B cell (primary cell): ENCODE results near the gene AGRN. TPM values are rescaled to one million over a fixed set of nuclear protein-coding genes. Genes with fewer than 3 reads are reported as not detected.
"Not testable (repeated sequence)": the region's sequence is repeated elsewhere in the genome, so short reads cannot be mapped to it uniquely, and the experiment has no call there.

Experiments used
- ATAC-seq: fragments of 200-7000 bp; cut with Tn5 transposase; one replicate; pipeline ENCODE4 v1.10.0; 2021; ENCODE audit warnings: low read depth, mild to moderate bottlenecking, moderate number of reproducible peaks, moderate library complexity
- CTCF ChIA-PET: fragments of 350-600 bp; sonication (Branson Sonifier 250); formaldehyde crosslinking; loops from one replicate; lab custom pipeline; 2021; ENCODE audit warnings: antibody characterized with exemption, inconsistent platforms; lab: Charles Lee
- POLR2A ChIA-PET: fragments of 350-600 bp; sonication (Branson Sonifier 250); formaldehyde crosslinking; loops from one replicate; lab custom pipeline; 2021; ENCODE audit warnings: antibody characterized with exemption; lab: Charles Lee
- DNase-seq: peaks from one replicate; pipeline ENCODE4 v3.0.0; 2013
- H2AFZ ChIP-seq: 2 replicates; pipeline ENCODE4 v1.6.1; 2012; ENCODE audit warnings: mild to moderate bottlenecking, low read depth, low read length; ENCODE audit not compliant: insufficient read depth, poor library complexity, severe bottlenecking
- H3K27ac ChIP-seq, 2 donors: 1 replicate in 1 of 2; 2 replicates in 1 of 2; pipeline ENCODE4 v1.5.1; 2012 to 2013; ENCODE audit warnings: low read length in 2 of 2, mild to moderate bottlenecking in 2 of 2, moderate library complexity in 1 of 2
- H3K27me3 ChIP-seq, 4 experiments: fragments of 200-600 bp in 1 of 4; sonication (generic) in 1 of 4; replicated peaks in 1 of 4; 1 replicate in 2 of 4; 2 replicates in 2 of 4; pipeline versions ENCODE4 v1.6.1 to v1.7.0; 2013 to 2016; ENCODE audit warnings: low read length in 3 of 4, mild to moderate bottlenecking in 2 of 4, mixed read lengths in 1 of 4, moderate library complexity in 1 of 4; ENCODE audit not compliant: insufficient read depth in 4 of 4, control insufficient read depth in 3 of 4; ENCODE audit errors: control extremely low read depth in 1 of 4
- H3K36me3 ChIP-seq, 2 experiments: replicated peaks in 1 of 2; 1 replicate in 1 of 2; 2 replicates in 1 of 2; pipeline versions ENCODE4 v1.6.1 to v1.7.1; 2013; ENCODE audit warnings: low read length in 1 of 2; ENCODE audit not compliant: insufficient read depth in 2 of 2, control insufficient read depth in 1 of 2; ENCODE audit errors: control extremely low read depth in 1 of 2, extremely low read depth in 1 of 2
- H3K4me1 ChIP-seq, 2 donors: fragments of 200-600 bp in 1 of 2; sonication (generic) in 1 of 2; 1 replicate in 1 of 2; 2 replicates in 1 of 2; pipeline versions ENCODE4 v1.5.1 to v1.6.1; 2013 to 2017; ENCODE audit warnings: low read length in 2 of 2; ENCODE audit not compliant: control insufficient read depth in 2 of 2, insufficient read depth in 2 of 2
- H3K4me2 ChIP-seq: replicated peaks from 2 replicates; pipeline ENCODE3; 2012; ENCODE audit warnings: mild to moderate bottlenecking, low read depth, low read length; ENCODE audit not compliant: poor library complexity, severe bottlenecking
- H3K4me3 ChIP-seq, 5 experiments: fragments of 200-600 bp in 1 of 5; sonication (generic) in 1 of 5; 1 replicate in 3 of 5; 2 replicates in 2 of 5; pipeline versions ENCODE4 v1.5.1 to v1.7.0; 2011 to 2016; ENCODE audit warnings: low read length in 4 of 5, mild to moderate bottlenecking in 4 of 5, low read depth in 2 of 5, control low read depth in 1 of 5, moderate library complexity in 1 of 5; ENCODE audit not compliant: insufficient read depth in 1 of 5; ENCODE audit errors: control extremely low read depth in 1 of 5, extremely low read depth in 1 of 5
- H3K79me2 ChIP-seq: fragments of 200-600 bp; sonication (generic); one replicate; pipeline ENCODE4 v1.6.0; 2016; ENCODE audit warnings: low read length; ENCODE audit not compliant: control insufficient read depth, insufficient read depth
- H3K9ac ChIP-seq: fragments of 200-600 bp; sonication (generic); 2 replicates; pipeline ENCODE4 v1.6.1; 2017; ENCODE audit warnings: mild to moderate bottlenecking, low read length, moderate library complexity
- H3K9me3 ChIP-seq, 3 donors: one replicate each; pipeline versions ENCODE4 v1.6.1 to v1.7.1; 2013; ENCODE audit warnings: low read length in 2 of 3; ENCODE audit not compliant: control insufficient read depth in 2 of 3, insufficient read depth in 1 of 3; ENCODE audit errors: control extremely low read depth in 1 of 3
- H4K20me1 ChIP-seq: 2 replicates; pipeline ENCODE4 v1.6.0; 2012; ENCODE audit warnings: mild to moderate bottlenecking, low read length; ENCODE audit not compliant: insufficient read depth, control insufficient read depth, poor library complexity, severe bottlenecking
- H3K27ac Mint-ChIP-seq: one replicate; pipeline ENCODE4 v1.8.0; 2021; ENCODE audit warnings: mixed read lengths
- H3K27me3 Mint-ChIP-seq: one replicate; pipeline ENCODE4 v1.8.0; 2021; ENCODE audit warnings: mixed read lengths
- H3K4me1 Mint-ChIP-seq: one replicate; pipeline ENCODE4 v1.8.0; 2021; ENCODE audit warnings: mixed read lengths
- H3K4me3 Mint-ChIP-seq: one replicate; pipeline ENCODE4 v1.8.0; 2021; ENCODE audit warnings: mixed read lengths
- H3K9me3 Mint-ChIP-seq: one replicate; pipeline ENCODE4 v1.8.0; 2022; ENCODE audit warnings: mixed read lengths; ENCODE audit not compliant: insufficient read depth
- EZH2 ChIP-seq: IDR thresholded peaks from 2 replicates; pipeline ENCODE4 v1.6.1; 2012; ENCODE audit warnings: borderline replicate concordance, low read depth, mild to moderate bottlenecking, moderate library complexity, low read length; ENCODE audit not compliant: insufficient read depth, poor library complexity, severe bottlenecking
- WGBS: methylation state at CpG from one replicate; pipeline ENCODE4 v1.1.5; 2013; ENCODE audit warnings: missing lambda C conversion rate; ENCODE audit not compliant: insufficient coverage; 5-methylcytosine and 5-hydroxymethylcytosine counted together
- intact Hi-C: fragments of 100-400 bp; cut with micrococcal nuclease; formaldehyde crosslinking; loops from one replicate; pipeline ENCODE4 v1.10.0; 2022
- polyA plus RNA-seq: library from polyadenylated mRNA; depleted of rRNA; stranded (reverse); fragments of >200 nt; gene quantifications from 2 replicates; pipeline ENCODE4 v1.2.3, GENCODE V29; 2012
- total RNA-seq, 2 donors: library from RNA; stranded (reverse); fragments of 120-200 nt in 1 of 2; gene quantifications; 1 replicate in 1 of 2; 2 replicates in 1 of 2; pipeline versions ENCODE4 v1.2.3 to v1.2.4, GENCODE V29; 2013 to 2022
- TF ChIP-seq, protein P1 (sequence below): fragments of 200-600 bp; IDR thresholded peaks from one replicate; pipeline ENCODE4 v1.8.0; 2022; ENCODE audit warnings: antibody characterized with exemption, mild to moderate bottlenecking

AGRN gene
- total and polyA plus RNA-seq, 2 donors (not counting 1 experiment from before 2014, with no cell fraction given): 7.3 to 31.3 TPM

DNA sequence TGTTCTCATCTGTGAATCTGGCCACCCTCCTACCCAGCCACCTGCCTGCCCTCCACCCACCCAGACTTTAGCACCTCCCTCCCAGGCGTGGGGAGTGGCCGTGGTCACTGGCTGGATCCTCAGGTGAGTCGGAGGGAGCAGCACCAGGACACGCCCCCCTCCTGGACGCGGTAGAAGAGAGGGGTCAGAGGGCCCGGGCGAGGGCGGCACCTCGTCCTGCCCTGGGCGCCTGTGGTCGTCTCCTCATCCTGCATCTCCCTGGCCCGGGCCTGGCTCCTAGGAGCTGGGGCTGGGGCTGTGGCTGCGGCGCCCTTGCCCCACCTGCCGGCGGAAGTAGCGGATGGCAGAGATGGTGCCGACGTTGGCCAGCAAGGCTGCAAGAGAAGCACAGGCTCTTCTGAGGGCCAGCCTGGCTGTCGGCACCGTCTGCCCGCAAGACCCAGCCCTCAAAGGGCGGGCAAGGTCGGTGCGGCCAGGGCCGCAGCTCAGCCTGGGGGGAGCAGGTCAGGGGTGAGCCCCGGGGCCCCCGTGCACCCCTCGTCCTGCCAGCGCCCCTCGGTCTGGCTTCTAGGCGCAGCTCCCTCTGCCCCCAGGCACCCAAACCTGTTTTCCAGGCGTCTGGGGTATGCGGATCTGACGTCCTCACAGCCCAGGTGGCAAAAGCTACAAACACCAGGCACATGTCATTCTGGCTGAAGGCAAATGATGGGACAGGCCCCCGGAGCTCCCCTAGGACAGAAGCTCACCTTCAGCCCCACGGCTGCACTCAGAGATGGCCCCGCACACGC lies 43.8 kb upstream of the AGRN start:
- CTCF ChIA-PET: interaction anchor here (0.6 to 1.5 kb wide), 6 partner anchors 9 to 197 kb away, joined by 3 to 18 read pairs (median 4); partner anchors contain the start of gene PLEKHN1
- DNase-seq (peak; percentile 78), ATAC-seq (peak; percentile 88)
- Histone ChIP-seq H3K36me3 (no peaks in the 10 kb centered on the region), H3K4me1 (peaks cover 10% of the 10 kb centered on the region in 2 donors), H2AFZ (peak overlapping the region; percentile 38), H3K27ac (no peak overlapping the region), H3K4me3 (peak overlapping the region in 3 of 5 experiments; percentile 19 to 36 (median 23)), H3K9ac (no peak overlapping the region), H3K79me2 (no peaks in the 10 kb centered on the region), H3K4me2 (peak overlapping the region; percentile 66), H3K27me3 (peaks cover 0 to 55% (median 14%) of the 10 kb centered on the region in 4 experiments), H3K9me3 (peaks cover 0 to 17% (median 0%) of the 10 kb centered on the region in 3 donors), H4K20me1 (no peaks in the 10 kb centered on the region)
- H3K4me1 Mint-ChIP-seq: peaks cover 7% of the 10 kb centered on the region
- H3K27me3 Mint-ChIP-seq: peaks cover 21% of the 10 kb centered on the region
- TF ChIP-seq EZH2: no peak
- TF ChIP-seq, protein P1, sequence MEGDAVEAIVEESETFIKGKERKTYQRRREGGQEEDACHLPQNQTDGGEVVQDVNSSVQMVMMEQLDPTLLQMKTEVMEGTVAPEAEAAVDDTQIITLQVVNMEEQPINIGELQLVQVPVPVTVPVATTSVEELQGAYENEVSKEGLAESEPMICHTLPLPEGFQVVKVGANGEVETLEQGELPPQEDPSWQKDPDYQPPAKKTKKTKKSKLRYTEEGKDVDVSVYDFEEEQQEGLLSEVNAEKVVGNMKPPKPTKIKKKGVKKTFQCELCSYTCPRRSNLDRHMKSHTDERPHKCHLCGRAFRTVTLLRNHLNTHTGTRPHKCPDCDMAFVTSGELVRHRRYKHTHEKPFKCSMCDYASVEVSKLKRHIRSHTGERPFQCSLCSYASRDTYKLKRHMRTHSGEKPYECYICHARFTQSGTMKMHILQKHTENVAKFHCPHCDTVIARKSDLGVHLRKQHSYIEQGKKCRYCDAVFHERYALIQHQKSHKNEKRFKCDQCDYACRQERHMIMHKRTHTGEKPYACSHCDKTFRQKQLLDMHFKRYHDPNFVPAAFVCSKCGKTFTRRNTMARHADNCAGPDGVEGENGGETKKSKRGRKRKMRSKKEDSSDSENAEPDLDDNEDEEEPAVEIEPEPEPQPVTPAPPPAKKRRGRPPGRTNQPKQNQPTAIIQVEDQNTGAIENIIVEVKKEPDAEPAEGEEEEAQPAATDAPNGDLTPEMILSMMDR: peak; percentile 75
- WGBS: 1% methylated on average over 36 of the region's 40 CpGs
- POLR2A ChIA-PET: interaction anchor here (1.5 kb wide), 1 partner anchor 17 kb away, joined by 5 read pairs; the partner anchor contains the start of gene NOC2L
- H3K27ac Mint-ChIP-seq: no peak overlapping the region
- H3K4me3 Mint-ChIP-seq: peak overlapping the region; percentile 37
- H3K9me3 Mint-ChIP-seq: no peaks in the 10 kb centered on the region
- intact Hi-C loops: loop anchor here (1.0 kb wide), 1 partner anchor 107 kb away; no protein-coding TSS in a partner anchor

DNA sequence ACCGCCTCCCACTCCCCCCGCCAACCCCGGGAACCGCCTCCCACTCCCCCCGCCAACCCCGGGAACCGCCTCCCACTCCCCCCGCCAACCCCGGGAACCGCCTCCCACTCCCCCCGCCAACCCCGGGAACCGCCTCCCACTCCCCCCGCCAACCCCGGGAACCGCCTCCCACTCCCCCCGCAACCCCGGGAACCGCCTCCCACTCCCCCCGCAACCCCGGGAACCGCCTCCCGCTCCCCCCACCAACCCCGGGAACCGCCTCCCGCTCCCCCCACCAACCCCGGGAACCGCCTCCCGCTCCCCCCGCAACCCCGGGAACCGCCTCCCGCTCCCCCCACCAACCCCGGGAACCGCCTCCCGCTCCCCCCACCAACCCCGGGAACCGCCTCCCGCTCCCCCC lies 43.1 kb upstream of the AGRN start:
- H3K79me2 ChIP-seq, H4K20me1 ChIP-seq, H3K4me3 Mint-ChIP-seq, POLR2A ChIA-PET, H3K27ac ChIP-seq, H3K4me2 ChIP-seq, ATAC-seq, H3K27ac Mint-ChIP-seq, H3K4me3 ChIP-seq, DNase-seq, H3K36me3 ChIP-seq, H2AFZ ChIP-seq, H3K9me3 Mint-ChIP-seq, H3K9ac ChIP-seq, H3K4me1 Mint-ChIP-seq: not testable (repeated sequence)
- peaks cover 0 to 49% (median 13%) of the 10 kb centered on the region in 4 experiments for H3K27me3 ChIP-seq
- CTCF ChIA-PET: interaction anchor here (1.1 to 1.5 kb wide), 4 partner anchors 54 to 198 kb away, joined by 3 to 18 read pairs (median 6); no protein-coding TSS in a partner anchor
- H3K9me3 ChIP-seq: peaks cover 0 to 17% (median 0%) of the 10 kb centered on the region in 3 donors
- H3K4me1 ChIP-seq: peaks cover 10% of the 10 kb centered on the region in 2 donors
- no CpG with 5 or more reads among the region's 39 CpGs for WGBS
- intact Hi-C loops: loop anchor here (1.0 kb wide), 1 partner anchor 107 kb away; no protein-coding TSS in a partner anchor
- H3K27me3 Mint-ChIP-seq: peaks cover 21% of the 10 kb centered on the region
